ENCODE data around the gene PRRT1B.

Gene PRRT1B

GRCh38 chr9:131522257-131523085 is 22.9 kb upstream of the PRRT1B start:
- DNase-seq (ENCODE audit: low read depth in 2 of 2) = no peak

- no peak for DNase-seq (ENCODE audit: low read depth in 2 of 2)
These were observed 22.3 kb upstream of the PRRT1B start for GRCh38 chr9:131523086-131523388.

- no peak for DNase-seq (ENCODE audit: low read depth in 2 of 2)
These were observed 21.6 kb upstream of the PRRT1B start for GRCh38 chr9:131523451-131524435.

- no peak for DNase-seq (ENCODE audit: low read depth in 2 of 2)
These were observed 20.5 kb upstream of the PRRT1B start for GRCh38 chr9:131524665-131525315.

- no peak for DNase-seq (ENCODE audit: low read depth in 2 of 2)
These were observed 19.4 kb upstream of the PRRT1B start for GRCh38 chr9:131525643-131526565.

GRCh38 chr9:131528186-131528585 is 17.1 kb upstream of the PRRT1B start:
- no peak for DNase-seq (ENCODE audit: low read depth in 2 of 2)

GRCh38 chr9:131528886-131529505 is 16.3 kb upstream of the PRRT1B start:
- no peak for DNase-seq (ENCODE audit: low read depth in 2 of 2)

- DNase-seq (ENCODE audit: low read depth in 2 of 2) = no peak
These were observed 15.5 kb upstream of the PRRT1B start for GRCh38 chr9:131529597-131530545.

GRCh38 chr9:131530546-131530919 is 14.8 kb upstream of the PRRT1B start:
- no peak for DNase-seq (ENCODE audit: low read depth in 2 of 2)

GRCh38 chr9:131530920-131531832 is 14.1 kb upstream of the PRRT1B start, which contains the start of gene UCK1:
TSS of gene UCK1 (minus strand) at chr9:131531263. CDS start at chr9:131531174, 89 bp downstream.
- DNase-seq (ENCODE audit: low read depth in 2 of 2) = peak; percentile 60

GRCh38 chr9:131534721-131535237 is 10.5 kb upstream of the PRRT1B start:
- no peak for DNase-seq (ENCODE audit: low read depth in 2 of 2)

GRCh38 chr9:131537946-131538345 is 7.4 kb upstream of the PRRT1B start:
- DNase-seq (ENCODE audit: low read depth in 2 of 2) = no peak

GRCh38 chr9:131539223-131539923 is 6.0 kb upstream of the PRRT1B start:
- DNase-seq (ENCODE audit: low read depth in 2 of 2) = no peak

- no peak for DNase-seq (ENCODE audit: low read depth in 2 of 2)
These were observed 2.2 kb upstream of the PRRT1B start for GRCh38 chr9:131543141-131543540.

GRCh38 chr9:131545786-131546335 is 538 bp downstream of the PRRT1B start:
- no peak for DNase-seq (ENCODE audit: low read depth in 2 of 2)

- no peak for DNase-seq (ENCODE audit: low read depth in 2 of 2)
These were observed 1.2 kb downstream of the PRRT1B start for GRCh38 chr9:131546336-131547084.

Data from stimulated activated CD4-positive, alpha-beta T cell treated with anti-CD3 and anti-CD28 coated beads, Interleukin-15, amount 100 ng/mL, for 48 hours (primary cell).